Mononuclear cell (primary cell): Measurements from ENCODE around the gene GRIK2. TPM values are rescaled to one million over a fixed set of nuclear protein-coding genes. Genes with fewer than 3 reads are reported as not detected.

Source experiments
- H3K27me3 ChIP-seq: 2 replicates; pipeline ENCODE4 v1.6.0; 2011; ENCODE audit warnings: low read length, control low read depth; ENCODE audit not compliant: insufficient read depth
- H3K4me1 ChIP-seq: 2 replicates; pipeline ENCODE4 v1.5.1; 2011; ENCODE audit warnings: mild to moderate bottlenecking, low read length, control low read depth; ENCODE audit not compliant: insufficient read depth
- H3K4me3 ChIP-seq: 2 replicates; pipeline ENCODE4 v1.5.1; 2011; ENCODE audit warnings: mild to moderate bottlenecking, low read length, moderate library complexity
- H3K9me3 ChIP-seq: 2 replicates; pipeline ENCODE4 v1.5.1; 2011; ENCODE audit warnings: low read depth, mild to moderate bottlenecking, control low read depth, low read length
- total RNA-seq: library from RNA; depleted of rRNA; stranded (reverse); fragments of >200 nt; gene quantifications from one replicate; pipeline ENCODE4 v1.2.3, GENCODE V29; 2012

The GRIK2 gene
- total RNA-seq, 1 donor, result not detected

- no peaks in the 10 kb centered on the region for H3K27me3 ChIP-seq
- no peak overlapping the region for H3K4me3 ChIP-seq
- no peaks in the 10 kb centered on the region for H3K9me3 ChIP-seq
- H3K4me1 ChIP-seq, result no peaks in the 10 kb centered on the region
Observed at GRCh38 chr6:101706576-101706975, 313.1 kb downstream of the GRIK2 start.

- Histone ChIP-seq H3K9me3 (no peaks in the 10 kb centered on the region), H3K27me3 (no peaks in the 10 kb centered on the region), H3K4me3 (no peak overlapping the region)
Observed at GRCh38 chr6:101711518-101711917, 318.0 kb downstream of the GRIK2 start.

GRCh38 chr6:101716387-101716786 is 322.9 kb downstream of the GRIK2 start:
- Histone ChIP-seq H3K4me3 (no peak overlapping the region), H3K4me1 (no peaks in the 10 kb centered on the region), H3K9me3 (no peaks in the 10 kb centered on the region), H3K27me3 (no peaks in the 10 kb centered on the region)

More at GRCh38 chr6:101711518-101711917, 318.0 kb downstream of the GRIK2 start:
- no peaks in the 10 kb centered on the region for H3K4me1 ChIP-seq

- Histone ChIP-seq H3K9me3 (no peaks in the 10 kb centered on the region), H3K27me3 (no peaks in the 10 kb centered on the region), H3K4me3 (no peak overlapping the region), H3K4me1 (no peaks in the 10 kb centered on the region)
Observed at GRCh38 chr6:101716810-101717209, 323.3 kb downstream of the GRIK2 start.

- Histone ChIP-seq H3K27me3 (no peaks in the 10 kb centered on the region), H3K4me3 (no peak overlapping the region), H3K9me3 (no peaks in the 10 kb centered on the region), H3K4me1 (no peaks in the 10 kb centered on the region)
Observed at GRCh38 chr6:101719521-101719920, 326.0 kb downstream of the GRIK2 start.

- H3K4me1 ChIP-seq, result no peaks in the 10 kb centered on the region
- no peak overlapping the region for H3K4me3 ChIP-seq
- no peaks in the 10 kb centered on the region for H3K27me3 ChIP-seq
- H3K9me3 ChIP-seq, result no peaks in the 10 kb centered on the region
Observed at GRCh38 chr6:101722471-101722870, 329.0 kb downstream of the GRIK2 start.

GRCh38 chr6:101722991-101723579 is 329.6 kb downstream of the GRIK2 start:
- H3K4me3 ChIP-seq, result no peak overlapping the region
- H3K4me1 ChIP-seq, result no peaks in the 10 kb centered on the region
- H3K9me3 ChIP-seq, result no peaks in the 10 kb centered on the region
- no peaks in the 10 kb centered on the region for H3K27me3 ChIP-seq

GRCh38 chr6:101728388-101728787 is 334.9 kb downstream of the GRIK2 start:
- H3K9me3 ChIP-seq, result no peaks in the 10 kb centered on the region
- no peaks in the 10 kb centered on the region for H3K27me3 ChIP-seq
- H3K4me1 ChIP-seq, result no peaks in the 10 kb centered on the region
- H3K4me3 ChIP-seq, result no peak overlapping the region

GRCh38 chr6:101728956-101729355 is 335.4 kb downstream of the GRIK2 start:
- Histone ChIP-seq H3K27me3 (no peaks in the 10 kb centered on the region), H3K4me3 (no peak overlapping the region), H3K4me1 (no peaks in the 10 kb centered on the region), H3K9me3 (no peaks in the 10 kb centered on the region)

- Histone ChIP-seq H3K9me3 (no peaks in the 10 kb centered on the region), H3K4me3 (no peak overlapping the region), H3K27me3 (no peaks in the 10 kb centered on the region), H3K4me1 (no peaks in the 10 kb centered on the region)
Observed at GRCh38 chr6:101730954-101731353, 337.4 kb downstream of the GRIK2 start.

- Histone ChIP-seq H3K27me3 (no peaks in the 10 kb centered on the region), H3K4me1 (no peaks in the 10 kb centered on the region), H3K9me3 (no peaks in the 10 kb centered on the region), H3K4me3 (no peak overlapping the region)
Observed at GRCh38 chr6:101733899-101734298, 340.4 kb downstream of the GRIK2 start.

- no peak overlapping the region for H3K4me3 ChIP-seq
- H3K9me3 ChIP-seq, result no peaks in the 10 kb centered on the region
- no peaks in the 10 kb centered on the region for H3K4me1 ChIP-seq
- H3K27me3 ChIP-seq, result no peaks in the 10 kb centered on the region
Observed at GRCh38 chr6:101738481-101738880, 345.0 kb downstream of the GRIK2 start.

- Histone ChIP-seq H3K27me3 (no peaks in the 10 kb centered on the region), H3K4me1 (no peaks in the 10 kb centered on the region), H3K4me3 (no peak overlapping the region), H3K9me3 (no peaks in the 10 kb centered on the region)
Observed at GRCh38 chr6:101740631-101741030, 347.1 kb downstream of the GRIK2 start.

GRCh38 chr6:101741474-101742171 is 348.1 kb downstream of the GRIK2 start:
- H3K4me1 ChIP-seq, result no peaks in the 10 kb centered on the region
- H3K27me3 ChIP-seq, result no peaks in the 10 kb centered on the region
- H3K4me3 ChIP-seq, result no peak overlapping the region
- no peaks in the 10 kb centered on the region for H3K9me3 ChIP-seq

- Histone ChIP-seq H3K27me3 (no peaks in the 10 kb centered on the region), H3K9me3 (no peaks in the 10 kb centered on the region), H3K4me1 (no peaks in the 10 kb centered on the region), H3K4me3 (no peak overlapping the region)
Observed at GRCh38 chr6:101747160-101747559, 353.7 kb downstream of the GRIK2 start.

GRCh38 chr6:101747716-101748115 is 354.2 kb downstream of the GRIK2 start:
- Histone ChIP-seq H3K4me1 (no peaks in the 10 kb centered on the region), H3K4me3 (no peak overlapping the region), H3K27me3 (no peaks in the 10 kb centered on the region), H3K9me3 (no peaks in the 10 kb centered on the region)
